GM23338 (cell line): ENCODE data around the gene JHY. TPM values are rescaled to one million over a fixed set of nuclear protein-coding genes. Genes with fewer than 3 reads are reported as not detected.

Experiments used
- ATAC-seq: fragments of 200-7000 bp; cut with Tn5 transposase; 3 replicates; pipeline ENCODE4 v1.9.1; 2020
- DNase-seq: peaks from one replicate; pipeline ENCODE4 v3.0.0-alpha.2; 2015; ENCODE audit warnings: low spot score
- H2AFZ ChIP-seq: fragments of 200-600 bp; sonication (generic); 2 replicates; pipeline ENCODE4 v1.8.0; 2016; ENCODE audit warnings: antibody characterized with exemption, mild to moderate bottlenecking, moderate library complexity
- H3F3A ChIP-seq: fragments of 200-600 bp; sonication (generic); replicated peaks from 2 replicates; pipeline ENCODE4 v1.8.0; 2017; ENCODE audit warnings: antibody characterized with exemption, mixed run types, low read depth
- H3K27ac ChIP-seq: fragments of 200-600 bp; sonication (generic); 2 replicates; pipeline ENCODE4 v1.6.1; 2016; ENCODE audit warnings: low read depth
- H3K27me3 ChIP-seq: fragments of 200-600 bp; sonication (generic); 2 replicates; pipeline ENCODE4 v1.8.0; 2016; ENCODE audit warnings: mild to moderate bottlenecking, mixed run types, moderate library complexity; ENCODE audit not compliant: insufficient read depth
- H3K36me3 ChIP-seq: fragments of 200-600 bp; sonication (generic); 2 replicates; pipeline ENCODE4 v1.8.0; 2016; ENCODE audit warnings: mild to moderate bottlenecking; ENCODE audit not compliant: insufficient read depth
- H3K4me1 ChIP-seq: fragments of 200-600 bp; sonication (generic); 2 replicates; pipeline ENCODE4 v1.8.0; 2016; ENCODE audit warnings: mild to moderate bottlenecking, moderate library complexity; ENCODE audit not compliant: insufficient read depth
- H3K4me2 ChIP-seq: fragments of 200-600 bp; sonication (generic); 2 replicates; pipeline ENCODE4 v1.7.1; 2017; ENCODE audit warnings: mixed run types
- H3K4me3 ChIP-seq: fragments of 200-600 bp; sonication (generic); 2 replicates; pipeline ENCODE4 v1.6.1; 2016; ENCODE audit warnings: mixed run types
- H3K79me2 ChIP-seq: fragments of 200-600 bp; sonication (generic); replicated peaks from 2 replicates; pipeline ENCODE4 v1.8.0; 2017; ENCODE audit warnings: mild to moderate bottlenecking; ENCODE audit not compliant: insufficient read depth
- H3K9me2 ChIP-seq: fragments of 200-600 bp; sonication (generic); 2 replicates; pipeline ENCODE4 v1.8.0; 2017; ENCODE audit not compliant: insufficient read depth
- H4K20me1 ChIP-seq: fragments of 200-600 bp; sonication (generic); replicated peaks from 2 replicates; pipeline ENCODE4 v1.8.0; 2017; ENCODE audit warnings: mild to moderate bottlenecking; ENCODE audit not compliant: insufficient read depth
- H3K27ac Mint-ChIP-seq: 2 replicates; pipeline ENCODE4 v1.8.0; 2020; ENCODE audit warnings: inconsistent platforms, mild to moderate bottlenecking, moderate library complexity, mixed read lengths
- H3K27me3 Mint-ChIP-seq: 3 replicates; pipeline ENCODE4 v1.8.0; 2022; ENCODE audit warnings: low read depth, mild to moderate bottlenecking, moderate library complexity, mixed read lengths, inconsistent platforms; ENCODE audit not compliant: insufficient read depth, poor library complexity
- H3K36me3 Mint-ChIP-seq: 3 replicates; pipeline ENCODE4 v1.8.0; 2021; ENCODE audit warnings: low read depth, mild to moderate bottlenecking, inconsistent platforms, moderate library complexity, mixed read lengths
- H3K4me1 Mint-ChIP-seq: 3 replicates; pipeline ENCODE4 v1.8.0; 2020; ENCODE audit warnings: mild to moderate bottlenecking, inconsistent platforms, mixed read lengths
- H3K4me3 Mint-ChIP-seq: 3 replicates; pipeline ENCODE4 v1.8.0; 2021; ENCODE audit warnings: moderate library complexity, mild to moderate bottlenecking, inconsistent platforms, mixed read lengths
- H3K9me3 Mint-ChIP-seq: 3 replicates; pipeline ENCODE4 v1.8.0; 2020; ENCODE audit warnings: moderate library complexity, mild to moderate bottlenecking, inconsistent platforms, mixed read lengths
- CREB1 ChIP-seq: fragments of 250-450 bp; sonication (Bioruptor Pico); IDR thresholded peaks from 2 replicates; pipeline ENCODE4 v1.5.0; 2020; ENCODE audit warnings: low read depth, mild to moderate bottlenecking, moderate library complexity
- EZH2 ChIP-seq: fragments of 200-600 bp; sonication (generic); IDR thresholded peaks from one replicate; pipeline ENCODE4 v1.8.0; 2017; ENCODE audit warnings: antibody characterized with exemption, mild to moderate bottlenecking, low read depth; ENCODE audit not compliant: unreplicated experiment
- EZH2phosphoT487 ChIP-seq: fragments of 200-600 bp; sonication (generic); IDR thresholded peaks from one replicate; pipeline ENCODE4 v1.8.1; 2018; ENCODE audit warnings: antibody characterized with exemption; ENCODE audit not compliant: unreplicated experiment
- NANOG ChIP-seq: IDR thresholded peaks from 2 replicates; pipeline ENCODE4 v1.6.1; 2016; ENCODE audit warnings: antibody characterized with exemption, borderline replicate concordance
- ZNF114 ChIP-seq: fragments of 250-450 bp; sonication (Bioruptor Pico); IDR thresholded peaks from 2 replicates; pipeline ENCODE4 v1.5.0; 2020; ENCODE audit warnings: mild to moderate bottlenecking, moderate library complexity
- polyA plus RNA-seq: library from polyadenylated mRNA; unstranded; fragments of >200 nt; fragmentation: Nextera tagmentation; extraction: Ambion mirVana; gene quantifications from 2 replicates; pipeline ENCODE4 v1.2.1, GENCODE V29; 2016
- total RNA-seq: library from RNA; depleted of rRNA; stranded (reverse); fragments of >200 nt; shearing (Covaris generic); gene quantifications from 2 replicates; pipeline ENCODE4 v1.2.3, GENCODE V29; 2014
- TF ChIP-seq, protein P1 (sequence below), 2 experiments: fragments of 200-600 bp in 1 of 2; sonication (generic) in 1 of 2; conservative IDR thresholded peaks; 2 replicates each; pipeline versions ENCODE4 v1.5.1 to v1.6.1; 2016 to 2017; ENCODE audit warnings: antibody characterized with exemption in 2 of 2, low read depth in 2 of 2, mild to moderate bottlenecking in 2 of 2, moderate library complexity in 1 of 2
- TF ChIP-seq, protein P2 (sequence below): fragments of 250-450 bp; sonication (Bioruptor Pico); IDR thresholded peaks from 2 replicates; pipeline ENCODE4 v1.5.0; 2020; ENCODE audit warnings: mild to moderate bottlenecking, moderate library complexity

The JHY gene
- total and polyA plus RNA-seq, 2 experiments from 2014 or later: 0.94 to 0.97 TPM

DNA sequence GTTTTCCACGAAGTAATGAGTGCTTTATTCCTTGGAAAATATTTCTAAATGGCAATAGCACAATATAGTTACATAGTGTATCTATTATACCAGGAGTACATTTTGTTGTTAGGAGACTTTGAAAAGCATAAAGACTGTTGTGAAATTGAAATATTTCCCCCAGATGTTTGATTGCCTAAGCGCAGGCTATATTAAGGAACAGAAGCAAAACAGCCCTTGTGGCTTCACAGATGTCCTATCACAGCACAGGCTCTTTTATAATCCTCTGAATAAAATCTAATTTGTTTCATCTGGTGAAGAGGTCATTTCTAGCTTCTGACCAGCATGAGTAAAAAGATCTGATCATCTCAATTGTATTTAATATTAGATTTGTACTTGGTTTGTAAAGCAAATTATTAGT lies 50.9 kb downstream of the JHY start:
- H3K36me3 ChIP-seq: no peaks in the 10 kb centered on the region
- no peak overlapping the region for H3K4me2 ChIP-seq
- no peaks in the 10 kb centered on the region for H3K79me2 ChIP-seq
- H3K27me3 Mint-ChIP-seq: no peaks in the 10 kb centered on the region
- peaks cover 2% of the 10 kb centered on the region; the same call in 1 of the 3 replicates for H3K4me1 Mint-ChIP-seq
- no peak for DNase-seq
- H3K4me3 Mint-ChIP-seq: no peak overlapping the region
- H3K27ac Mint-ChIP-seq: no peak overlapping the region
- no peaks in the 10 kb centered on the region for H3K4me1 ChIP-seq
- H3K27ac ChIP-seq: no peak overlapping the region
- H3F3A ChIP-seq: no peaks in the 10 kb centered on the region
- H3K9me2 ChIP-seq: no peaks in the 10 kb centered on the region
- H2AFZ ChIP-seq: no peak overlapping the region
- no peaks in the 10 kb centered on the region for H3K27me3 ChIP-seq
- TF ChIP-seq NANOG (no peak), ZNF114 (no peak), EZH2 (no peak), EZH2phosphoT487 (no peak), CREB1 (CRISPR knock-in tag) (no peak)
- TF ChIP-seq, protein P1, sequence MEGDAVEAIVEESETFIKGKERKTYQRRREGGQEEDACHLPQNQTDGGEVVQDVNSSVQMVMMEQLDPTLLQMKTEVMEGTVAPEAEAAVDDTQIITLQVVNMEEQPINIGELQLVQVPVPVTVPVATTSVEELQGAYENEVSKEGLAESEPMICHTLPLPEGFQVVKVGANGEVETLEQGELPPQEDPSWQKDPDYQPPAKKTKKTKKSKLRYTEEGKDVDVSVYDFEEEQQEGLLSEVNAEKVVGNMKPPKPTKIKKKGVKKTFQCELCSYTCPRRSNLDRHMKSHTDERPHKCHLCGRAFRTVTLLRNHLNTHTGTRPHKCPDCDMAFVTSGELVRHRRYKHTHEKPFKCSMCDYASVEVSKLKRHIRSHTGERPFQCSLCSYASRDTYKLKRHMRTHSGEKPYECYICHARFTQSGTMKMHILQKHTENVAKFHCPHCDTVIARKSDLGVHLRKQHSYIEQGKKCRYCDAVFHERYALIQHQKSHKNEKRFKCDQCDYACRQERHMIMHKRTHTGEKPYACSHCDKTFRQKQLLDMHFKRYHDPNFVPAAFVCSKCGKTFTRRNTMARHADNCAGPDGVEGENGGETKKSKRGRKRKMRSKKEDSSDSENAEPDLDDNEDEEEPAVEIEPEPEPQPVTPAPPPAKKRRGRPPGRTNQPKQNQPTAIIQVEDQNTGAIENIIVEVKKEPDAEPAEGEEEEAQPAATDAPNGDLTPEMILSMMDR (conservative IDR thresholded peaks at IDR 0.05; ENCODE audit: low read depth in 2 of 2): no peak
- TF ChIP-seq, protein P2, sequence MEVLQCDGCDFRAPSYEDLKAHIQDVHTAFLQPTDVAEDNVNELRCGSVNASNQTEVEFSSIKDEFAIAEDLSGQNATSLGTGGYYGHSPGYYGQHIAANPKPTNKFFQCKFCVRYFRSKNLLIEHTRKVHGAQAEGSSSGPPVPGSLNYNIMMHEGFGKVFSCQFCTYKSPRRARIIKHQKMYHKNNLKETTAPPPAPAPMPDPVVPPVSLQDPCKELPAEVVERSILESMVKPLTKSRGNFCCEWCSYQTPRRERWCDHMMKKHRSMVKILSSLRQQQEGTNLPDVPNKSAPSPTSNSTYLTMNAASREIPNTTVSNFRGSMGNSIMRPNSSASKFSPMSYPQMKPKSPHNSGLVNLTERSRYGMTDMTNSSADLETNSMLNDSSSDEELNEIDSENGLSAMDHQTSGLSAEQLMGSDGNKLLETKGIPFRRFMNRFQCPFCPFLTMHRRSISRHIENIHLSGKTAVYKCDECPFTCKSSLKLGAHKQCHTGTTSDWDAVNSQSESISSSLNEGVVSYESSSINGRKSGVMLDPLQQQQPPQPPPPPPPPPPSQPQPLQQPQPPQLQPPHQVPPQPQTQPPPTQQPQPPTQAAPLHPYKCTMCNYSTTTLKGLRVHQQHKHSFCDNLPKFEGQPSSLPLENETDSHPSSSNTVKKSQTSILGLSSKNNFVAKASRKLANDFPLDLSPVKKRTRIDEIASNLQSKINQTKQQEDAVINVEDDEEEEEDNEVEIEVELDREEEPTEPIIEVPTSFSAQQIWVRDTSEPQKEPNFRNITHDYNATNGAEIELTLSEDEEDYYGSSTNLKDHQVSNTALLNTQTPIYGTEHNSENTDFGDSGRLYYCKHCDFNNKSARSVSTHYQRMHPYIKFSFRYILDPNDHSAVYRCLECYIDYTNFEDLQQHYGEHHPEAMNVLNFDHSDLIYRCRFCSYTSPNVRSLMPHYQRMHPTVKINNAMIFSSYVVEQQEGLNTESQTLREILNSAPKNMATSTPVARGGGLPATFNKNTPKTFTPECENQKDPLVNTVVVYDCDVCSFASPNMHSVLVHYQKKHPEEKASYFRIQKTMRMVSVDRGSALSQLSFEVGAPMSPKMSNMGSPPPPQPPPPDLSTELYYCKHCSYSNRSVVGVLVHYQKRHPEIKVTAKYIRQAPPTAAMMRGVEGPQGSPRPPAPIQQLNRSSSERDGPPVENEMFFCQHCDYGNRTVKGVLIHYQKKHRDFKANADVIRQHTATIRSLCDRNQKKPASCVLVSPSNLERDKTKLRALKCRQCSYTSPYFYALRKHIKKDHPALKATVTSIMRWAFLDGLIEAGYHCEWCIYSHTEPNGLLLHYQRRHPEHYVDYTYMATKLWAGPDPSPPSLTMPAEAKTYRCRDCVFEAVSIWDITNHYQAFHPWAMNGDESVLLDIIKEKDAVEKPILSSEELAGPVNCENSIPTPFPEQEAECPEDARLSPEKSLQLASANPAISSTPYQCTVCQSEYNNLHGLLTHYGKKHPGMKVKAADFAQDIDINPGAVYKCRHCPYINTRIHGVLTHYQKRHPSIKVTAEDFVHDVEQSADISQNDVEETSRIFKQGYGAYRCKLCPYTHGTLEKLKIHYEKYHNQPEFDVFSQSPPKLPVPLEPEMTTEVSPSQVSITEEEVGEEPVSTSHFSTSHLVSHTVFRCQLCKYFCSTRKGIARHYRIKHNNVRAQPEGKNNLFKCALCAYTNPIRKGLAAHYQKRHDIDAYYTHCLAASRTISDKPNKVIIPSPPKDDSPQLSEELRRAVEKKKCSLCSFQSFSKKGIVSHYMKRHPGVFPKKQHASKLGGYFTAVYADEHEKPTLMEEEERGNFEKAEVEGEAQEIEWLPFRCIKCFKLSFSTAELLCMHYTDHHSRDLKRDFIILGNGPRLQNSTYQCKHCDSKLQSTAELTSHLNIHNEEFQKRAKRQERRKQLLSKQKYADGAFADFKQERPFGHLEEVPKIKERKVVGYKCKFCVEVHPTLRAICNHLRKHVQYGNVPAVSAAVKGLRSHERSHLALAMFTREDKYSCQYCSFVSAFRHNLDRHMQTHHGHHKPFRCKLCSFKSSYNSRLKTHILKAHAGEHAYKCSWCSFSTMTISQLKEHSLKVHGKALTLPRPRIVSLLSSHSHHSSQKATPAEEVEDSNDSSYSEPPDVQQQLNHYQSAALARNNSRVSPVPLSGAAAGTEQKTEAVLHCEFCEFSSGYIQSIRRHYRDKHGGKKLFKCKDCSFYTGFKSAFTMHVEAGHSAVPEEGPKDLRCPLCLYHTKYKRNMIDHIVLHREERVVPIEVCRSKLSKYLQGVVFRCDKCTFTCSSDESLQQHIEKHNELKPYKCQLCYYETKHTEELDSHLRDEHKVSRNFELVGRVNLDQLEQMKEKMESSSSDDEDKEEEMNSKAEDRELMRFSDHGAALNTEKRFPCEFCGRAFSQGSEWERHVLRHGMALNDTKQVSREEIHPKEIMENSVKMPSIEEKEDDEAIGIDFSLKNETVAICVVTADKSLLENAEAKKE (CRISPR knock-in tag): no peak
- H3K36me3 Mint-ChIP-seq: no peaks in the 10 kb centered on the region
- no peaks in the 10 kb centered on the region for H3K9me3 Mint-ChIP-seq
- H3K4me3 ChIP-seq: no peak overlapping the region
- ATAC-seq: no peak
- H4K20me1 ChIP-seq: no peaks in the 10 kb centered on the region
